Colonic mucosa (tissue), 4 donors: Measurements from ENCODE around the gene ERFL. TPM values are rescaled to one million over a fixed set of nuclear protein-coding genes. Genes with fewer than 3 reads are reported as not detected.
A peak's percentile ranks its signal among the peaks of the same experiment; 100 is the strongest.

Experiments
- DNase-seq: peaks from one replicate; pipeline ENCODE4 v3.0.0-alpha.2; 2020
- H3K27ac ChIP-seq: fragments of 200-600 bp; one replicate; pipeline ENCODE4 v1.8.0; 2021
- H3K27me3 ChIP-seq: fragments of 200-600 bp; one replicate; pipeline ENCODE4 v1.8.0; 2021
- H3K36me3 ChIP-seq: fragments of 200-600 bp; one replicate; pipeline ENCODE4 v1.8.0; 2021
- H3K4me1 ChIP-seq: fragments of 200-600 bp; one replicate; pipeline ENCODE4 v1.8.0; 2021; ENCODE audit warnings: mild to moderate bottlenecking
- H3K4me3 ChIP-seq: fragments of 200-600 bp; one replicate; pipeline ENCODE4 v1.8.0; 2021
- H3K9ac ChIP-seq, 2 donors: one replicate each; pipeline ENCODE4 v1.7.0; 2013; ENCODE audit warnings: control low read depth in 2 of 2, low read depth in 2 of 2, low read length in 2 of 2
- H3K9me3 ChIP-seq: fragments of 200-600 bp; one replicate; pipeline ENCODE4 v1.8.0; 2021
- CTCF ChIP-seq: fragments of 200-600 bp; IDR thresholded peaks from one replicate; pipeline ENCODE4 v1.8.0; 2022; ENCODE audit warnings: antibody characterized with exemption, mild to moderate bottlenecking
- intact Hi-C: fragments of 100-400 bp; cut with DNase I; formaldehyde crosslinking; loops from one replicate; pipeline ENCODE4 v1.14.1; 2022
- total RNA-seq, 2 donors: library from RNA; stranded (reverse); fragmentation: NEBNext Ultra II Directional in 1 of 2; extraction: Animal tissue kit (Norgen Biotek cat#: 25700) in 1 of 2; gene quantifications; one replicate each; pipeline ENCODE4 v1.2.1, GENCODE V29; 2021
- donor health status: healthy.
- donor health status: DM: no; HTN: no; CAD: no.
- donor health status: DM: no; HTN: no; CAD: no.

Gene ERFL
- total RNA-seq, 2 donors from 2014 or later = 0.42 to 0.47 TPM

GRCh38 chr19:41958367-41959055, 30.3 kb upstream of the ERFL start:
- Histone ChIP-seq H3K27ac (peak overlapping the region; percentile 94), H3K9me3 (no peaks in the 10 kb centered on the region), H3K4me1 (peaks cover 4% of the 10 kb centered on the region), H3K9ac (peak overlapping the region; percentile 92 to 95), H3K36me3 (no peaks in the 10 kb centered on the region), H3K4me3 (peak overlapping the region; percentile 94), H3K27me3 (no peaks in the 10 kb centered on the region)
- peak; percentile 97 for DNase-seq
- TF ChIP-seq CTCF = no peak
- intact Hi-C loops = no loop called here

GRCh38 chr19:41957838-41958366, 29.7 kb upstream of the ERFL start:
- Histone ChIP-seq H3K4me1 (peaks cover 4% of the 10 kb centered on the region), H3K36me3 (no peaks in the 10 kb centered on the region), H3K27me3 (no peaks in the 10 kb centered on the region), H3K9me3 (no peaks in the 10 kb centered on the region), H3K27ac (peak overlapping the region; percentile 94), H3K9ac (peak overlapping the region; percentile 92 to 95), H3K4me3 (peak overlapping the region; percentile 94)
- intact Hi-C loops = no loop called here
- TF ChIP-seq CTCF = peak; percentile 80
- peak; percentile 87 for DNase-seq

DNA sequence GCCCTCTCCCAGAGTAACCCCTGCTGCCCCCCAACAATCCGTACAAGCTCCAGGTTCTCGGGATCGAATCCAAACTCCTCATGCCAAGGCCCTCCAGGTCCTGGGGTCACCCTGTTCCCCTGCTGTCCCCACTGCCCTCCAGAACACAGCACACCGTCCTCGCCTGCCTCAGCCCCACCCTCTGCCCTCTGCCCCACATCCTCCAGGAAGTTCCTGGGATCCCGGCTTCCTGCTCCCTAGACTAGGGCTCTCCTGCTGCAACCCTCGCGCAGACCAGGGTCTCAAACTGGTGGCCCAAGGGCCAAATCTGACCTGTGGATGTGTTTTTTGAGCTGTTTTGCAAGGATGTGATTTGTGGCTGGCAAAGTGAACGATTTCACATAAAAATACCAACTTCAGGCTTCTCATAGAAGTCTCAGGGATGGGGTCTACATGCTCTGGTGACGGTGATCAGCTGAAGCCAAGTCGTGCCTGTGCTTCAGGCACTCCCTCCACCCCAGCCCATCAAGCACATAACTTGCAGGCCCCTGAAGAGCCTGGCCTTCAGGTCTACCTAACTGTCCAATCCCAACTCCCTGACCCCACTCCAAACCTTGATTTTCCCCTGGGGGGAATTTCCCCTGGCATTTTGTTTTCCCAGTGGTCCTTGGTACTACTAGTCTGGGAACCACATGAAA, 29.1 kb upstream of the ERFL start:
- TF ChIP-seq CTCF = no peak
- Histone ChIP-seq H3K27ac (peak overlapping the region; percentile 94), H3K9me3 (no peaks in the 10 kb centered on the region), H3K4me3 (peak overlapping the region; percentile 94), H3K27me3 (no peaks in the 10 kb centered on the region), H3K9ac (peak overlapping the region; percentile 47 to 95), H3K4me1 (peaks cover 4% of the 10 kb centered on the region), H3K36me3 (no peaks in the 10 kb centered on the region)
- intact Hi-C loops = no loop called here
- DNase-seq = peak; percentile 85

GRCh38 chr19:41956621-41957020, 28.4 kb upstream of the ERFL start:
- no peak for TF ChIP-seq CTCF
- H3K9ac ChIP-seq = peak overlapping the region; percentile 47 to 95
- H3K4me3 ChIP-seq = peak overlapping the region; percentile 94
- no peaks in the 10 kb centered on the region for H3K9me3 ChIP-seq
- DNase-seq = peak; percentile 57
- H3K4me1 ChIP-seq = peaks cover 4% of the 10 kb centered on the region
- intact Hi-C loops = no loop called here
- H3K27ac ChIP-seq = peak overlapping the region; percentile 94
- H3K36me3 ChIP-seq = no peaks in the 10 kb centered on the region
- H3K27me3 ChIP-seq = no peaks in the 10 kb centered on the region

GRCh38 chr19:41955521-41955920, 27.3 kb upstream of the ERFL start:
- no peak overlapping the region for H3K27ac ChIP-seq
- no peaks in the 10 kb centered on the region for H3K27me3 ChIP-seq
- H3K36me3 ChIP-seq = no peaks in the 10 kb centered on the region
- peak overlapping the region in 1 of 2 donors; percentile 95 for H3K9ac ChIP-seq
- no peak for TF ChIP-seq CTCF
- H3K9me3 ChIP-seq = no peaks in the 10 kb centered on the region
- intact Hi-C loops = no loop called here
- peaks cover 4% of the 10 kb centered on the region for H3K4me1 ChIP-seq
- no peak for DNase-seq
- H3K4me3 ChIP-seq = no peak overlapping the region
